Breast epithelium (tissue), 3 donors: Measurements from ENCODE around the gene C1QL3.

Source experiments
- CTCF ChIP-seq, 3 donors: fragments of 450-650 bp; IDR thresholded peaks; one replicate each; pipeline ENCODE4 v1.5.1; 2016 to 2017; ENCODE audit warnings: antibody characterized with exemption in 3 of 3, mild to moderate bottlenecking in 3 of 3, moderate library complexity in 3 of 3
- POLR2A ChIP-seq: fragments of 450-650 bp; IDR thresholded peaks from one replicate; pipeline ENCODE4 v1.6.1; 2016; ENCODE audit warnings: antibody characterized with exemption, mild to moderate bottlenecking, moderate library complexity
- POLR2AphosphoS5 ChIP-seq, 3 donors: sonication (generic); formaldehyde crosslinking; IDR thresholded peaks; one replicate each; pipeline ENCODE4 v1.6.1; 2017; ENCODE audit warnings: antibody characterized with exemption in 3 of 3

- no peak for TF ChIP-seq CTCF (IDR thresholded peaks at IDR 0.05)
- no peak for TF ChIP-seq POLR2AphosphoS5 (IDR thresholded peaks at IDR 0.05)
- TF ChIP-seq POLR2A = no peak
These were observed 10.8 kb downstream of the C1QL3 start for GRCh38 chr10:16510843-16511242.
